Hindlimb muscle (tissue), 1 donor: ENCODE results near the gene TEAD3. TPM values are rescaled to one million over a fixed set of nuclear protein-coding genes. Genes with fewer than 3 reads are reported as not detected.

Experiments
- DNase-seq: peaks from one replicate; pipeline ENCODE4 v3.0.0-alpha.2; 2013
- polyA plus RNA-seq: library from polyadenylated mRNA; unstranded; fragments of 120-200 nt; gene quantifications from one replicate; pipeline ENCODE4 v1.2.1, GENCODE V29; 2013; ENCODE audit not compliant: insufficient read length

TEAD3 gene
- polyA plus RNA-seq, 1 donor, result 74.7 TPM

- no peak for DNase-seq
Measured at GRCh38 chr6:35474942-35475570, 21.8 kb downstream of the TEAD3 start.

- no peak for DNase-seq
Measured at GRCh38 chr6:35474131-35474941, 22.5 kb downstream of the TEAD3 start.

- DNase-seq, result no peak
Measured at GRCh38 chr6:35473850-35474130, 23.1 kb downstream of the TEAD3 start.

GRCh38 chr6:35473075-35473849 lies 23.6 kb downstream of the TEAD3 start:
- DNase-seq, result no peak

DNA sequence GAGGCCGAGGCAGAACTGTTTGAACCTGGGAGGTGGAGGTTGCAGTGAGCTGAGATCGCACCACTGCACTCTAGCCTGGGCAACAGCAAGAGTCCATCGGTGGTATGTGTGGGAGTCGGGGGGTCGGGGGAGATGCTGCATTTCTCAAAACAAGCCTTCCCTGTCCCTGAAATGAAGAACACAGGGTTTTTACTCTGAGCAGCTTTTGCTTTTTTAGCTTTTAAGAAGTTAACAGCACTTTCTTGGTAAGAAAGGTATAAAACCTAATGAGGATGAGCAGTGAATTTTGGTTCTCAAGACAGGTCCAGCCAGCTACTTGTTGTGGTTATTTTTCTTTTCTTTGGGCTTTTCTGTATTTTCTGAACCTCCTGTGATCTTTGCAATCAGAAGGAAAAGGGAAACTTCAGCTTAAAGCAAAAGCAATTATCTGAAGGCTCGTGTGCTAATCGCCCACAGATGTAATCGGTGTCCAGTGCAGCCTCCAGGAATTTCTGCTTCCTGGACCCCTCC lies 25.0 kb downstream of the TEAD3 start:
- no peak for DNase-seq

GRCh38 chr6:35470663-35471120 lies 26.2 kb downstream of the TEAD3 start:
- no peak for DNase-seq

GRCh38 chr6:35469751-35470662 lies 26.9 kb downstream of the TEAD3 start:
- DNase-seq, result no peak

- DNase-seq, result no peak
Measured at GRCh38 chr6:35468980-35469750, 27.7 kb downstream of the TEAD3 start.

GRCh38 chr6:35468181-35468979 lies 28.5 kb downstream of the TEAD3 start, which contains the start of gene RPL10A:
Gene RPL10A (plus strand): TSS chr6:35468401. CDS start chr6:35468435, 34 bp downstream.
- DNase-seq, result peak; percentile 98

- no peak for DNase-seq
Measured at GRCh38 chr6:35465646-35466045, 31.2 kb downstream of the TEAD3 start.

DNA sequence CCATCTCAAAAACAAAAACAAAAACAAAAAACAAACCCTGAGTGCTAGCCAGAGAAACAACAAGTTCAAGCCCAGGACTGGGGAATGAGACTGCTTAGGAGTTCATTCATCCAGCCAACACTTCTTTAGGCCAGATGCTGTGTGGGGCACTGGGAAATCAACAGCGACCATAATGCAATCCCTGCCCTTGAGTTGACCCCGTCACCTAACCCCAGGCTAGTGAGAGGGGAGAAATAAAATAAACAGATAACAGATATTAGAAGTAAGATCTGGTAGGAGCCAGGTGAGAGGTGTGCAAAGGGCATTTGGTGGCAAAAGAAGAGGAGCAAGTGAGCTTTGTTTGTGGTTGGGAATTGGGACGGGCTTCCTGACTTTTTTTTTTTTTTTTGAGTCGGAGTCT lies 33.6 kb downstream of the TEAD3 start:
- DNase-seq, result no peak

DNA sequence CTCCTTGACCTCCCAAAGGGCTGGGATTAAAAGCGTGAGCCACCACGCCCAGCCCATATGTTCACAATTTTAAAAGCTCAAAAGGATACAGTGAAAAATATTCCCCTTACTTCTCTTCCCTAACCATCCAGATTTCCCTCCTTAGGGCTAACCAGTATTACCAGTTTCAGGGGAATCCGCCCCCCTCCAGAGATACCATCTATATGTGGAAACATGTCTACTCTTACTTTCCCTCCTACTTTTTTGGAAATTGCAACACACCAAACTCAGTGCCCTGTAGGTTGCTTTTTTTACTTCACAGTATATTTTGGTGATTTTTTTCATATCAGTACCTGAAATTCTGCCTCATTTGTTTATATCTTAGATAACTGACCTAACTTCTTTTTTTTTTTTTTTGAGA lies 35.6 kb downstream of the TEAD3 start:
- no peak for DNase-seq

DNA sequence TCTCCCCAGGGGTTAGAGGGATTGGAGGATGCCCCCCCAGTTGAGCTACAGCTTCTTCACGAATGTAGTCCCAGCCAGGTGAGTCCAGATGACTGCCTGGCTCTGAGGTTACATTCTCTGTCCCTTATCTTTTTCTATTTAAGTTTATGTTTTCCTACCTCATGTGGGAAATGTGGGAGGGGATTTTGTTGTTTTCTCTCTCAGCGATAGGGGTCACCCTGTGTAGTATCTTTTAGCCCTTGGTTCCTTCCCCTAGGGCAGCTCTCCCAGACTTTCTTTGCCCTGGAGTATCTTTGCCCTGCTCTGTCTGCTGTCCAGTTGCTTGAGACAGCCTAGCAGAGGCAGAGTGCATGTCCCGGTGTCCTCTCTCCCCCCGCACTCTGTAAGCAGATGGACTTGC lies 39.0 kb downstream of the TEAD3 start:
- DNase-seq, result no peak

GRCh38 chr6:35454391-35455110 lies 42.3 kb downstream of the TEAD3 start:
- DNase-seq, result no peak

GRCh38 chr6:35453236-35453635 lies 43.6 kb downstream of the TEAD3 start:
- DNase-seq, result no peak

DNA sequence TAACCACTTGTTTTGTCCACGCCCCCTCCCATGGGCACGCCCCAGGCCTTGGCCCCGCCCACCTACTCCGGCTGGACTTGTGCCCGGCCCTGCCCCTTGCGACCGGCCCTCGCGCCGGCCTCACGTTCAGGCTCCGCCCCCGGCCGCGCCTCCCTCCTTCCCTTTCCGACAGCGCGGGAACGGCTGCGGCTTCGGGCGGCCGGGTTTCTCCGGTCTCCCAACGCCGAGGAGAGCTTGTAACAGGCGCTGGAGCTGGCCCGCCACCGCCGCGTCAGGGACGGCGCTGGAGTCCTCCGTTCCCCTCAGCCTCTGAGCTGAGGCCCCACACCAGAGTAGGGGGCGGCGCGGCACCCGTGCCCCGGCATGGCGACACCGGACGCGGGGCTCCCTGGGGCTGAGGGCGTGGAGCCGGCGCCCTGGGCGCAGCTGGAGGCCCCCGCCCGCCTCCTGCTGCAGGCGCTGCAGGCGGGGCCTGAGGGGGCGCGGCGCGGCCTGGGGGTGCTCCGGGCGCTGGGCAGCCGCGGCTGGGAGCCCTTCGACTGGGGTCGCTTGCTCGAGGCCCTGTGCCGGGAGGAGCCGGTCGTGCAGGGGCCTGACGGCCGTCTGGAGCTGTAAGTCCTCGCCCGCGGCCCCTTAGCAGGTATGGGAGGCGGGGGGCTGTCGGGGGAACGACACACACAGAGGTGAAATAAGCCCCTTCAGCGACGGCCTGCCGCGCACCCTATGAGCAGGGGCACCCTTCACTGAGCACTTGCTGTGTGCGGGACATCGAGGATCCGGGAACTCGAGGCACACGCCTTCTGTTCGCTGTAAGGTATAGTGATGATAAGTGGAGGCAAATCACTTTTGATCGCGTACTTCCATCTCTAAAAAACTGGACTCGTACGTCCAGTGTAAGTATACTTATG lies 44.4 kb downstream of the TEAD3 start, which contains the start of gene FANCE:
TSS of gene FANCE (plus strand) at position 156 of the 908 bp plus-strand sequence. CDS start at position 364, 208 bp downstream.
- DNase-seq, result peak; percentile 94

GRCh38 chr6:35451354-35452182 lies 45.3 kb downstream of the TEAD3 start:
- no peak for DNase-seq
